GM04503 (cell line): ENCODE data around the gene OR10A7.
"Not testable (repeated sequence)": the region's sequence is repeated elsewhere in the genome, so short reads cannot be mapped to it uniquely, and the experiment has no call there.

ENCODE experiments used
- DNase-seq: peaks from one replicate; pipeline ENCODE4 v3.0.0-alpha.2; 2012; ENCODE audit warnings: low read depth

OR10A7 gene, protein sequence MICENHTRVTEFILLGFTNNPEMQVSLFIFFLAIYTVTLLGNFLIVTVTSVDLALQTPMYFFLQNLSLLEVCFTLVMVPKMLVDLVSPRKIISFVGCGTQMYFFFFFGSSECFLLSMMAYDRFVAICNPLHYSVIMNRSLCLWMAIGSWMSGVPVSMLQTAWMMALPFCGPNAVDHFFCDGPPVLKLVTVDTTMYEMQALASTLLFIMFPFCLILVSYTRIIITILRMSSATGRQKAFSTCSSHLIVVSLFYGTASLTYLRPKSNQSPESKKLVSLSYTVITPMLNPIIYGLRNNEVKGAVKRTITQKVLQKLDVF

DNA sequence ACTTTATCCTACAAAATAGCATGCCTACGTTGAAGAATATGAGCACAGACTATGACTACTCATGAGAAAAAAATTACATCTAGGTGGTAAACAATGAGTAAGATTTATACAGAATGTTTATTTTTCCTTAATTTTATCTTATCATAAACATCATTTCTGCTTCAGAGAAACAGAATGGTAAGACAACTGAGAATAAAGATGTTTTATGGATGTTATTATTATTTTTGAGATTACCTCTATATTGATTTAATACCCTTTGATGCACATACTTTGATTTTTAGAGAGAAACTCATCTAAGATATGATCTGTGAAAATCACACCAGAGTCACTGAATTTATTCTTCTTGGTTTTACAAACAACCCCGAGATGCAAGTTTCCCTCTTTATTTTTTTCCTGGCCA is at the start of gene OR10A7:
TSS of gene OR10A7 (plus strand) at position 301 of the 400 bp plus-strand sequence. CDS start at position 301, 0 bp downstream.
- DNase-seq, result no peak

DNA sequence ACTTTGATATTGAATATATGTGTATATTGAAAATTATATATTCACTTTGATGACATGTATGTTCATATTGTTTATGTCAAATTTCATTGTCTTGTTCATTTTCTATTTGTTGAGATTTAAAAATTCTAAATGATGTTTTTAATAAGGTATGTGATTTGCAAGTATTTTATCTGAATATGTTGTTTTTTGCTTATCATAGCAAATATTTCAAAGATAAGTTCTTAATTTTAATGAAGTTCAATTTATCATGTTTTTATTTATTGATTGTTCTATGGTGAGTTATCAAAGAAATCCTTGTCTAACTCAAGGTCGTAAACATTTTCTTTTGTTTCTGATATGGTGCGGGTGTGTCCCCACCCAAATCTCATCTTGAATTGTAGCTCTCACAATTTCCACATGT is 49.4 kb upstream of the OR10A7 start:
- no peak for DNase-seq

DNA sequence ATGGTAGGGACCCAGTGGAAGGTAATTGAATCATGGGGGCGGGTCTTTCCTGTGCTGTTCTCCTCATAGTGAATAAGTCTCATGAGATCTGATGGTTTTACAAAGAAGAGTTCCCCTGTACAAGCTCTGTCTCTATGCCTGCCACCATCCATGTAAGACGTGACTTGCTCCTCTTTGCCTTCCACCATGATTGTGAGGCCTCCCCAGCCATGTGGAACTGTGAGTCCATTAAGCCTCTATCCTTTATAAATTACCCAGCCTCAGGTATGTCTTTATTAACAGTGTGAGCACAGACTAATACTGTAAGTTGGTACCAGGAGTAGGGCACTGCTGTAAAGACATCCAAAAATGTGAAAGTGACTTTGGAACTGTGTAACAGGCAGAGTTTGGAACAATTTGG is 49.0 kb upstream of the OR10A7 start:
- DNase-seq, result not testable (repeated sequence)

DNA sequence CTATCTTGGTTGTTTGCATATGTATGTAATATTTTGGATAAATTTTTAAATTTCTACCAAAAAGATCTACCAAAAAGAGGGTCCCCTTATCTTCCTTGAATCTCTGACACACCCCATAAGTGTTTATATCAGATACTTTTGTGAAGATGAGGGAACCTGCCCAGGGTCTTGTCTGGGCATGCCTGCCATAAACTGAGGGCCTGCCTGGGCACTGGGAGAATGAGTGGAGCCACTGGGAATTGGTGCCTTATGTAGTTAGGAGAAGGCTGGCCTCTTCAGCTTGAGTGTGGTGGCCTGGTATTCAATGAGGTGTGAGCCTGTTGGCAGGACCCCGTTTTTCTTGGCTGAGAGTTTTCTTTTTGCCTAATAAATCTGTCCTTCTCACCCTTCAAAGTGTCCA is 48.1 kb upstream of the OR10A7 start:
- no peak for DNase-seq

DNA sequence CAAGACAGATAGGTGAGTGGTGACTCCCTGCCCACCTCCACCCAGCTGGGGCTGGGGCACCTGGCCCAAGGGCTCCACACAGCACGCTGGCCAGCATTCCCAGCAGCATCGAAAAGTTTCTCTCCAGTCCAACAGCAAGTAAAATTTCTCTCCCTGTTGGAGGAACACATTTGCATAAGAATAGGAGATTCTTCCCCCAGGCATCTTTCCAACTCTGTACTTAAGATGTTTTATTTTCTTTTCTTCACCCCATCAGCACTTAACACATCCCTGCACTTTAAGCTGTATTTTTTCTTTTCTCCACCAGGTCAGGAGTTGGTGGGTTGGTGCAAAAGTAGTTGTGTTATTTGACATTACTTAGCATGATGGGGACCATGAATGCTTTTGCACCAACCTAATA is 47.4 kb upstream of the OR10A7 start:
- DNase-seq, result no peak

DNA sequence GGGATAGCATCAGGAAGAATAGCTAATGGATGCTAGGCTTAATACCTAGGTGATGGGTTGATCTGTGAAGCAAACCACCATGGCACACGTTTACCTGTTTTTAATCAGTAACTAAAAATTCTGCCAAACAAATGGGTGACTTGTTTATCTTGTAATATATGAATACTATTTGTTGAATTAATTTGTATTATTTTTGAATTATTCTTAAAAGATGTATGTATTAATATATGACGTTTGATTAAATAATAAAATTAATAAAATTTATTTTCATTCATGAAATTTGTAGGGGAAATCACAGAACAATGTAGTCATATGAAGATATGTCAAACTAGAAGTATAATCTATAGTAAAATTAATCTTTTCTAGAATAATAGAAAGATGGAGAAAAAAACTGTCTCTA is 32.3 kb upstream of the OR10A7 start:
- no peak for DNase-seq

DNA sequence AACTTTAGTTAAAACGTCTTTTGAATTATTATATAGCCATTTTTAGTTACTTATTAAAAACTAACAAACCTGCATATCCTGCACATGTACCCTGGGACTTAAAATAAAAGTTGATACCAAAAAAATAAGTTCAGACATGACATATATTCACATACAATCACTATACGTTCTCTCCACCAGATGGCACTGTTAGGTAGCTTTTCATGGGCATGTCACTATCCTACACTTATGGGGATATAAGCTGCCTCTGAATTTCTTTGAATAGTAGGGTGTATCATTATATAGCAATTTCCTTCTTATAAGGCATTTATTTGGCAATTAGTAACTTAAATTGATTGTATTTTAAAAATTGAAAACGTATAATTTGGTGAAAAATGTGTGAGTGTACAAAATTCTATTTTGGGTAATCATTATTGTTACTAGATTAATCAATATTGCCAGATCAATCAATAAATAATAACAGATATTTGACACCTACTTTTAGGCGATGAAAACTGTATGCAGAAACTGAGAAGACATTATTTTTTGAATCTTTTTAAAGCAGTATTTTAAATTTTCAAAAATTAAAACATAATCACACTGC is 31.8 kb upstream of the OR10A7 start:
- peak; percentile 16 for DNase-seq

DNA sequence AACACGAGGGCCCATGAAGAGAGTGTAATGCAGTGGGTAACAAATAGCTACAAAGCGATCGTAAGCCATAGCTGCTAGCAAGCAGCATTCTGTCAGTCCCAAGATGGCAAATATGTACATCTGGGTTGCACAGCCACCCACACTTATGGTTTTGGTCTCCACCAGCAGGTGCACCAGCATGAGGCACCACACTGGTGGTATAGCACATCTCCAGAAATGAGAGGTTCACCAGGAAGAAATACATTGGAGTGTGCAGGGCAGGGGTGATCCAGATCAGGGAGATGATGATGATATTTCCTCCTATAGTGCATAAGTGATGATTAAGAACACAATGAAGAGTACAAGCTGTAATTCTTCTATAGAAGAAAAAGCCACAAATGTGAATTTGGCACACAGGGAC is 26.4 kb upstream of the OR10A7 start:
- no peak for DNase-seq

DNA sequence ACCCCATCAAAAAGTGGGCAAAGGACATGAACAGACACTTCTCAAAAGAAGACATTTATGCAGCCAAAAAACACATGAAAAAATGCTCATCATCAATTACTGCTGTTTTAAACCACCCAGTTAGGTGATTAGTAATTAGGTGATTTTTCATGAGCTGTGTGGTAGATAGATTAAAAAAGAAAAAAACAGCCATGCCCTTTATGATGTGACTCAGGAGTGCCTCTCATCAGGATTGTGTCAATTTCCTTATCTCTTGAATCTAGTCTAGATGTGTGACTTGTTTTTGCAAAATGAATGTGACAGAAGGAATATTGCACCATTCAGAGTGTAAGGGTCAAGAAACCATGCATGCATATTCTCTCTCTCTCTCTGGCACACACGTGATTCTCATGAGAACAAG is 5.7 kb downstream of the OR10A7 start:
- DNase-seq, result no peak

DNA sequence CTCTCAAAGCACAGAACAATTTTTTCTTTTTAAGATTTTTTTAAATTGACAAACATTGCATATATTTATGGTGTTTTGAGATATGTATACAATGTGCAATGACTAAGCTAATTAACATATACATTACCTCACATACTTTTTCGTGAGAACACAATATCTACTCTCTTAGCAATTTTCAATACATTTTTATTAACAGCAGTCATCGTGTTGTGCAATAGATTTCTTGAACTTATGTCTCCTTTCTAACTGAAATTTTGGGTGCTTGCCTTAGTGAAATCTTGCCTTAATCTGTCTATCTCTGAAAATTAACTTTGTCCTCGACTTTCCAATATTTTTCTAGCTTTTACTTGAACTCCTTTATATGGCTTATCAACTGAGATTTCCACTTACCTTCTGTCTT is 6.8 kb downstream of the OR10A7 start:
- no peak for DNase-seq

DNA sequence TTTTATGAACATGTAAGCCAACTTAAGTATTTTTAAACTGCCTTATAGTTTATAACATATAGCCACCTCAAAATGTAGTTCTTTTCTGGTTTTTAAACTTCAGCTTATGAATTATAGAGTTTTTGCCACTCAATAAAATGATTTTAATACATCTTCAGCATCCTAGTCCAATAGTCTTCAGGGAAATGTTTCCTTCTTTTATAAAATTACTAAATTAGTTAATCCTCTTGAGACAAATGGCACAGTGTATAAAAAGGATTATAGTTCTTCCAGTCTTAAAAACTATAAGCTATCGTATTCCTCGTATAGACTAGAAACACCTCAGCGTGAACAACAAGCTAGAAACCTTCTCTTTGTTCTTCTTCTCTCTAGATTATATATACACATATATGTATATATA is 23.5 kb downstream of the OR10A7 start, which contains the start of gene OR6C74:
TSS of gene OR6C74 (plus strand) at position 301 of the 400 bp plus-strand sequence. CDS start 2,679 bp downstream, outside the sequence.
- no peak for DNase-seq

DNA sequence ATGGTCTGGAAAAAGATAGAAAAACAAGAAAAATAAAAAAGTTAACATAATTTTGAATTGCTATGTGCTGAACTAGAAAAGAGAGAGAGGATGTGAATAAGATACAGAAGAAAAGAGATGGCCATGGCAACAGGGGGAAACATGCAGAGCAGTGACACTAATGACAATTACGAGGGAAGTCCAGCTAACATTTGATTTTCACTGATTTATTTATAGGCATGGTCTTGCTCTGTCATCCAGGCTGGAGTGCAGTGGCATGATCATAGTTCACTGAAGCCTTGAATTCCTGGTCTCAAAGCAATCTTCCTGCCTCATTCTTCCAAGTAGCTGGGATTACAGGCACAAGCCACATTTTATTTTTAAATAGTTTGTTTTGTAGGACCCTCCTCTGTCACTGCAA is 25.3 kb downstream of the OR10A7 start:
- no peak for DNase-seq

DNA sequence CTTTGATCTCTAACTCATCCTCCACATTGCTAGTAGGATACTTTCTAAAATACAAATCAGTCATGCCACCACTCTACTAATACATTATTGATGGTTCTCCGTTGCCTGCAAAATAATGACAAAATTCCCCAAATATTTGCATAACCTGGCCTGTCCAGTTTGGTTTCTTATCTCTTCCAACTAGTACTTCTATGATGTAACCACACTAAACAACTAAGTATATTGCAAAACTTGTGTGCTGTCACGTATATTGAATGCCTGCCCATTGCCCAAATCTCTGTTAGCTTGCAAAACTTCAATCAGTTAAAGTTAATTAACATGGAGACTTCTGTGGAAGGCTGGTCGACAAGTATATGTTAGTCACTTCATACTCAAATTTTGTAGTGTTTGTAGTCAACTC is 30.1 kb downstream of the OR10A7 start:
- DNase-seq, result no peak

DNA sequence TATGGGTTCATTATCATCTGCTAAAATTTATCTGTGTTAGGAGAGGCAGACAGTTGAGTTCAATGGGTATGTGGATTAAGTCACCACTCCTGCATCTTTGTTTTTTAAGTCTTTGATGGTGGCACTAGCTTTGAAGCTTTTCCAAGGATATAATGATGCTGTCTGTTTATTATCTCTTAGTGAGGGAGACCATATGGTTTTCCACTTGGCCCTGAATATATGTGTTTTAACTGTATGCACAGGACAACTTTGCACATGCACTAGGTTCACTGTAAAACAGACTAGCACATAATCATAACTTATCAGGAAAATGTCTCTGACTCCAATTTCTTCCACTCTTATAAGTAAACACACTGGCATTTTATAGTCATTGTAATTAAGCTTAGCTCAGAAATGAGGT is 32.5 kb downstream of the OR10A7 start:
- no peak for DNase-seq

DNA sequence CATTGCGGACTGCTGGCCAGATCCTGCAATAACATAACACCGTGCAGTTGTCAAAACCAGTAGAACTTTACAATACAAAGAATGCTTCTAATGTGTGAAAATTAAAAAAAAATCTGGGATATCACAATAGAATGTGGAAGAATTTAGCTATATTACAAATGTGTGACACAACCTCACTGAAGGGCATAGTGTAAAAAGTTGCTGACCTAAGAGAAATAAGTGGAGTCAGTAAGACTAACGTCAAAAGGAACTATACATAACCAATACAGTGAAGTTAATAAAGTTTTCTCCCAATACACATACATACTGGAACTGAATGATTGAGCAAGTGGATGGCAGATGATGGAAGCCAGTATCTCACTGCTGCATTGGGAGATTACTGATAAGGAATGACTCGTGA is 36.0 kb downstream of the OR10A7 start:
- DNase-seq, result no peak

DNA sequence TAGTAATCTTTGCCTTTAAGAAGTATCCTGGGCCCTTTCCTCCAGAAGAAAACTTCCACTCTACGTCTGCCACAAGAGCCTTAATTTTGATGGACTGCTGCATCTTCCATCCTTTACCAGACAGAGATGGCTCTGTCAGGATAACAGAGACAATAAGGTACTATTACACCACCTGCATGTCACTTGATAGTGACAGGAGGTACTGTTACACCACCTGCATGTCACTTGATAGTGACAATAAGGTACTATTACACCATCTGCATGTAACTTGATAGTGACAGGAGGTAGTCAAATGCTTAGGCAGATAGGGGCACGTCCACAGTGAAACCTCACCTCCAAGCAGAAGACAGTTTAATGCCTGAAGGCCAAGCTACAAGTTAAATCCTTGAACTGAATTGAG is 37.5 kb downstream of the OR10A7 start:
- no peak for DNase-seq
